Measurements from ENCODE around the gene NUBPL.
"Not testable (repeated sequence)": the region's sequence is repeated elsewhere in the genome, so short reads cannot be mapped to it uniquely, and the experiment has no call there.

The NUBPL gene

GRCh38 chr14:31740688-31741087 is 179.5 kb downstream of the NUBPL start:
- Histone ChIP-seq H3K4me3 (no peak overlapping the region), H3K36me3 (no peaks in the 10 kb centered on the region), H3K27me3 (no peaks in the 10 kb centered on the region), H3K4me1 (no peaks in the 10 kb centered on the region), H3K9me3 (peaks cover 0 to 5% (median 0%) of the 10 kb centered on the region in 3 donors), H3K27ac (no peak overlapping the region)
- intact Hi-C loops (cut with DNase I; ENCODE audit: low total_unique reads): no loop called here
- DNase-seq: no peak
- no peak for TF ChIP-seq CTCF (IDR thresholded peaks at IDR 0.05)

- H3K4me3 ChIP-seq: no peak overlapping the region
- intact Hi-C loops (cut with DNase I; ENCODE audit: low total_unique reads): no loop called here
- no peak for DNase-seq
- H3K9me3 ChIP-seq: peaks cover 7 to 38% (median 27%) of the 10 kb centered on the region in 3 donors
- TF ChIP-seq CTCF (IDR thresholded peaks at IDR 0.05): no peak
- no peaks in the 10 kb centered on the region for H3K4me1 ChIP-seq
- H3K27me3 ChIP-seq: no peaks in the 10 kb centered on the region
- H3K27ac ChIP-seq: no peak overlapping the region
- no peaks in the 10 kb centered on the region for H3K36me3 ChIP-seq
Observed at GRCh38 chr14:31745741-31746140, 184.5 kb downstream of the NUBPL start.

- TF ChIP-seq CTCF (IDR thresholded peaks at IDR 0.05): no peak
- intact Hi-C loops (cut with DNase I; ENCODE audit: low total_unique reads): no loop called here
- H3K4me1 ChIP-seq: no peaks in the 10 kb centered on the region
Observed at GRCh38 chr14:31746326-31746725, 185.1 kb downstream of the NUBPL start.

GRCh38 chr14:31749275-31749674 is 188.1 kb downstream of the NUBPL start:
- DNase-seq: no peak
- H3K27ac ChIP-seq: no peak overlapping the region
- H3K4me1 ChIP-seq: no peaks in the 10 kb centered on the region
- H3K4me3 ChIP-seq: no peak overlapping the region
- H3K9me3 ChIP-seq: peaks cover 7 to 38% (median 27%) of the 10 kb centered on the region in 3 donors
- TF ChIP-seq CTCF (IDR thresholded peaks at IDR 0.05): no peak
- H3K36me3 ChIP-seq: no peaks in the 10 kb centered on the region
- H3K27me3 ChIP-seq: no peaks in the 10 kb centered on the region
- intact Hi-C loops (cut with DNase I; ENCODE audit: low total_unique reads): no loop called here

More at GRCh38 chr14:31746326-31746725, 185.1 kb downstream of the NUBPL start:
- peaks cover 7 to 38% (median 27%) of the 10 kb centered on the region in 3 donors for H3K9me3 ChIP-seq
- no peaks in the 10 kb centered on the region for H3K27me3 ChIP-seq
- H3K27ac ChIP-seq: no peak overlapping the region
- DNase-seq: no peak
- H3K36me3 ChIP-seq: no peaks in the 10 kb centered on the region
- H3K4me3 ChIP-seq: no peak overlapping the region

GRCh38 chr14:31751047-31751446 is 189.8 kb downstream of the NUBPL start:
- peaks cover 7 to 29% (median 24%) of the 10 kb centered on the region in 3 donors for H3K9me3 ChIP-seq
- intact Hi-C loops (cut with DNase I; ENCODE audit: low total_unique reads); H3K27me3 ChIP-seq; H3K27ac ChIP-seq; H3K4me1 ChIP-seq; DNase-seq; H3K36me3 ChIP-seq; H3K4me3 ChIP-seq: not testable (repeated sequence)

- Histone ChIP-seq H3K36me3 (no peaks in the 10 kb centered on the region), H3K27me3 (no peaks in the 10 kb centered on the region), H3K9me3 (peaks cover 7 to 14% (median 13%) of the 10 kb centered on the region in 3 donors), H3K27ac (no peak overlapping the region), H3K4me1 (no peaks in the 10 kb centered on the region), H3K4me3 (no peak overlapping the region)
- DNase-seq: no peak
- intact Hi-C loops (cut with DNase I; ENCODE audit: low total_unique reads): no loop called here
- no peak for TF ChIP-seq CTCF (IDR thresholded peaks at IDR 0.05)
Observed at GRCh38 chr14:31752867-31753661, 191.9 kb downstream of the NUBPL start.
